Adrenal gland (tissue), 5 donors: ENCODE measurements around the gene RXRB.

Experiments
- CTCF ChIP-seq, 6 experiments: fragments of 450-650 bp in 4 of 6; fragments of 200-600 bp in 2 of 6; sonication (generic) in 1 of 6; IDR thresholded peaks; 1 replicate in 5 of 6; 2 replicates in 1 of 6; pipeline versions ENCODE4 v1.5.1 to v1.8.0; 2016 to 2021; ENCODE audit warnings: antibody characterized with exemption in 6 of 6, mild to moderate bottlenecking in 2 of 6, moderate library complexity in 1 of 6
- POLR2A ChIP-seq, 2 donors: fragments of 450-650 bp; IDR thresholded peaks; one replicate each; pipeline ENCODE4 v1.6.1; 2017; ENCODE audit warnings: antibody characterized with exemption in 2 of 2, mild to moderate bottlenecking in 2 of 2, moderate library complexity in 1 of 2
- donor health status: DM: no; HTN: no; CAD: no.

DNA sequence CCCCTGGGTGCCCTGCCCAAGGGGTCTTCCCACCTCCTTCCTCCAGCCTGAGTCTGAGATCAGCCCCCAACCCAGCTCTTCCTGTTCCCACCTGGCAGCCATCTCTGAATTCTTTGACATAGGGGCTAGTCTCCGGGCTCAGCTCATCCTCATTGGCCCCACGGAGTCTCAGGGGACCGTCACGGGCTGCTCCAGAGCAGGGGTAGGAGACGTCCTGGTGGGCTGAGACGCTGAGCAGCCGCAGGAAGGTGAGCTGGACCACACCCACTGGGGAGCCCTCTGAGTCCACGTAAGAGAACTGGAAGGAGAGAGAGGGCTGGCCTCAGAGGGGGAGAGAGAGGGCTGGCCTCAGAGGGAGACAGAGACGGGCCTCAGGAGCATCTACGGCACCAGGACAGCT lies 36.3 kb downstream of the RXRB start:
- no peak for TF ChIP-seq CTCF (IDR thresholded peaks at IDR 0.05)
- TF ChIP-seq POLR2A (IDR thresholded peaks at IDR 0.05) = no peak
